GM18502 (cell line): Measurements from ENCODE around the gene SDR39U1.
"Not testable (repeated sequence)": the region's sequence is repeated elsewhere in the genome, so short reads cannot be mapped to it uniquely, and the experiment has no call there.

Experiments used
- ATAC-seq: cut with Tn5 transposase; IDR thresholded peaks from one replicate; pipeline ENCODE4 v1.9.1; 2021; ENCODE audit warnings: mild to moderate bottlenecking; ENCODE audit not compliant: unreplicated experiment, poor library complexity

SDR39U1 gene, protein sequence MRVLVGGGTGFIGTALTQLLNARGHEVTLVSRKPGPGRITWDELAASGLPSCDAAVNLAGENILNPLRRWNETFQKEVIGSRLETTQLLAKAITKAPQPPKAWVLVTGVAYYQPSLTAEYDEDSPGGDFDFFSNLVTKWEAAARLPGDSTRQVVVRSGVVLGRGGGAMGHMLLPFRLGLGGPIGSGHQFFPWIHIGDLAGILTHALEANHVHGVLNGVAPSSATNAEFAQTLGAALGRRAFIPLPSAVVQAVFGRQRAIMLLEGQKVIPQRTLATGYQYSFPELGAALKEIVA

GRCh38 chr14:24442240-24443052 is at the start of gene SDR39U1:
TSS of gene SDR39U1 (minus strand) at chr14:24442776. CDS start at chr14:24442769, 7 bp downstream.
- peak; percentile 90 for ATAC-seq

DNA sequence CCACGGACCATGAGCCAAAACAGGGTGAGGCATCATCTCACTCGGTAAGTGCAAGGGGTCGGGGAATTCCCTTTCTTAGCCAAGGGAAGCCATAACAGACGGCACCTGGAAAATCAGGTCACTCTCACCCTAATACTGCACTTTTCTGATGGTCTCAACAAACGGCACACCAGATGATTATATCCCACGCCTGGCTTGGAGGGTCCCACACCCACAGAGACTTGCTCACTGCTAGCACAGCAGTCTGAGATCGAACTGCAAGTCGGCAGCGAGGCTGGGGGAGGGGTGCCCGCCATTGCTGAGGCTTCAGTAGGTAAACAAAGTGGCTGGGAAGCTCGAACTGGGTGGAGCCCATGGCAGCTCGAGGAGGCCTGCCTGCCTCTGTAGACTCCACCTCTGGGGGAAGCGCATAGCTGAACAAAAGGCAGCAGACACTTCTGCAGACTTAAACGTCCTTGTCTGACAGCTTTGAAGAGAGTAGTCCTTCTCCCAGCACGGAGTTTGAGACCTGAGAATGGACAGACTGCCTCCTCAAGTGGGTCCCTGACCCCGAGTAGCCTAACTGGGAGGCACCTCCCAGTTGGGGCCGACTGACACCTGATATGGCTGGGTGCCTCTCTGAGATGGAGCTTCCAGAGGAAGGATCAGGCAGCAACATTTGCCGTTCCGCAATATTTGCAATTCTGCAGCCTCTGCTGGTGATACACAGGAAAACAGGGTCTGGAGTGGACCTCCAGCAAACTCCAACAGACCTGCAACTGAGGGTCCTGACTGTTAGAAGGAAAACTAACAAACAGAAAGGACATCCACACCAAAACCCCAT is 49.2 kb upstream of the SDR39U1 start:
- ATAC-seq = not testable (repeated sequence)

DNA sequence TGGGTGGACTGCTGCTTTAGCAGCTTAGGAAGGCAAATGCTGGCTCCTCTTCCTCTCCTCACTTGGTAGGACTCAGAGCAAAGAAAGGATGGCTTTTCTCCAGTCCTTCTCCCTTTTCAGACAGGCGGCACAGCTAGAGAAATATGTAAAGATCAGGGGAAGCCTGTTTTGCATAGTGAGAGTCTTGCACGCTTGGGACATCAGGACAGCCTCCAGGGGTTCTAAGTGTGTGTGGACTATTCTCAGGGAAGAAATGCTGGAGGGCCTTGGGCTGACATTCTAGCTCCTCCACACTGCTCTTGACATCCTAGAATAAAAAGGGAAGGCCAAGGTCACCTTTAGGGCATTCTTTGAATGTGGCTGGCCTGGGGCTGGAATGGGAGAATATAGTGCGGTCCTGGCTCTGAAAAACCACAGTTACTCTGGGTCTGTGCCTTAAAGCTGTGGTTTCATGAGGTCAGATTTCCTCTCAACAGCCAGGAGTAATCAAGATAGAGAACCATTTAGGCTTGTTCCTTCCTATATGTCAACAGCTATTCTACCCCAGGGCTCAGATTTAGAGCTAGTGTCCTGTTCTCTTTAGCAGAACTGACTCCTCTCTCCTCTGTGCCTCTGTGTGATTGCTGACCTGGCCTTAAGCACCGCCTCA is 41.2 kb upstream of the SDR39U1 start:
- no peak for ATAC-seq

GRCh38 chr14:24482699-24483303 is 40.2 kb upstream of the SDR39U1 start:
- not testable (repeated sequence) for ATAC-seq

DNA sequence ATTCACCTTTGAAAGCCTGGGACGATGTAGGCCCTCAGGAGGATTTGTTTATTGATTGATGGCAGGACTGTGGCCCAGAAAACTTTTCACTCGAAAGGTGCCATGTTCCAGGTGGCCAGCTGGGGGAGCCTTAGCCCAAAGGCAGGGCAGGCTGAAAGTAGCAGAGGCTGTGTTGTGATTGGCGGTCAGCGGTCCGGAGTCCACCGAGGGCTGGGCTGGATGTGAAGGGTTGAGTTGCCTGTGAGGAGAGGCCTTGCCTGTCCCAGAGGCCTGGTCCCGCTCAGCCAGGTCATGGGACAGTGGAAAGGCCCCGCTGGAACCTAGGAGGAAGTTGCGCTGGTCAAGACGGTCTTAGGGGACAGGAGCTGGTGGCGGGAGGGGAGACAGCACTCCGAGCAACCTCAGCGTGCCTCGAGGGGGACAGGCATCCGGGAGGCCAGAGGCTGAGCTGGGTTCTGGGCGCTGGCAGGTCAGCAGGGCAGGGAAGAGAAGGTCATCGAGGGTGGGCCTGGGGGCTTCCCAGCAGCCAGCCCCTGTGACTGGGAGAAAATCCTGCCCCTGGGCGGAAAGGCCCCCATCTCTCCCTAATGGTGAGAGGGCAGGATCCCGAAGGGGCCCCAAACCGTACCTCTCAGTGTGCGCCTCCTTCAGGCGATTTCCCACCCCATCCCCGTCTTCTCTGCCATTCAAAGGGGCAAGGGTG is 39.2 kb upstream of the SDR39U1 start:
- peak; percentile 87 for ATAC-seq

GRCh38 chr14:24479999-24480398 is 37.4 kb upstream of the SDR39U1 start:
- not testable (repeated sequence) for ATAC-seq

- ATAC-seq = no peak
These were observed 32.7 kb upstream of the SDR39U1 start for GRCh38 chr14:24475261-24475660.

DNA sequence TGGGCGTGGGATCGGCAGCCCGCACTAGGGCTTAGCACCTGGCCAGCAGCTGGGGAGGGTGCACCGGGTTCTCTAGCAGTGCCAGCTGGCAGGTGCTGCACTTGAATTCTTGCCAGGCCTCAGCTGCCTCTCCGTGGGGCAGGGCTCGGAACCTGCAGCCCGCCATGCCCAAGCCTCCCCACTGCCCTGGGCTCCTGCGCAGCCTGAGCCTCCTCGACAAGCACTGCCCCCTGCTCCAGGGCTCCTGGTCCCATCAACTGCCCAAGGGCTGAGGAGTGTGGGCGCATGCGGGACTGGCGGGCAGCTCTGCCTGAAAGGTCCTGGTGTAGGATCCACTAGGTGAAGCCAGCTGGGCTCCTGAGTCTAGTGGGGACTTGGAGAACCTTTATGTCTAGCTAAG is 30.6 kb upstream of the SDR39U1 start:
- no peak for ATAC-seq

GRCh38 chr14:24470450-24470849 is 27.9 kb upstream of the SDR39U1 start:
- not testable (repeated sequence) for ATAC-seq

GRCh38 chr14:24465805-24466204 is 23.2 kb upstream of the SDR39U1 start:
- no peak for ATAC-seq

DNA sequence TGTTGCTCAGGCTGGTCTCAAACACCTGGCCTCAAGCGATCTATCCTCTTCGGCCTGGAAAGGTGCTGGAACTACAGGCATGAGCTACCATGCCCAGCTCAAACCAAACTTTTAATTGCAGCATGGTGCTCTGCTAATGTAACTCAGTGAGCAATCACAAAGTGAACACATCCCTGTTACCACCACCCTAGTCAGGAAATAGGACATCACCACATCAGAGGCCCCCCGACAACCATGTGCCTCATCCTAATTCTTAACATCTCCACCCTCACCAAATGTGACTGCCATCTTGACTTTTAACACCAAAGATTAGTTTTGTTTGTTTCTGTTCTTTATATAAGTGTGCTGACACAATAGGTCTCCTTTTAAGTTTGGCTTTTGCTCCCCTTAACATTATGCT is 22.8 kb upstream of the SDR39U1 start:
- no peak for ATAC-seq

GRCh38 chr14:24463884-24464785 is 21.6 kb upstream of the SDR39U1 start:
- no peak for ATAC-seq

DNA sequence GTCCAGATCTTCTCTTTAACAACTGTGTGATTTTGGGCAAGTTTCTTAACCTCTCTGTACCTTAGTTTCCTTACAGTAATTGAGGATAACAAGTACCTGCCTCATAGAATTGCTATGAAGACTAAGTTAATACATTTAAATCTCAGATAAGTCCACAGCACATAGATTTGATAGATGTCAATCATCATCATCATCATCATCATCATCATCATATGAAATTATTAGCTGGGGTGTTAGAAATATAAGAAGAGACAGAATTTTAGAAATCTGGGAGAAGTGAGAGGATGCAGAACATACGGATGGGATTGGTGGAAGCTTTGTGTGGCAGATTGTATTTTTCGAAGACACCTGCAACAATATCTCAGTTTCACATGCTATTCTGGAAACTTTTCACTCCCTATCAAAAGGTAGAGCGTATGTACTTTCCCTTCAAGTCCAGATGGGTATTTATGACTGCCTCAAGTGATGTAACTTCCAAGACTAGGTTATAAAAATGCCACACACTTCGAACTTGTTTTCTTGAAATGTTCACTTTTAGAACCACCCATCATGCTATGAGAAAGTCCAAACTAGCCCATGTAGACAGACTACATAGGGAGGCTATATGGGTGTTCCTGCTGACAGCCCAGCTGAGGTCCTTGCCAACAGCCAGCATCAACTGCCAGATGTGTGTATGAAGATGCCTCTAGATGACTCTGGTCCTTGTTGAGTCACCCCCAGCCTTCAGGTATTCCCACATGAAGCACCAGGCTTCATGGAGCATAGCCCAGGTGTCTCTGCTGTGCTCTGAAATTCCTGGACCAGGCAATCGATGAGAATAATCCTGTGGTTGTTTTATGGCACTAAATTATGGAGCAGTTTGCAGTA is 20.7 kb upstream of the SDR39U1 start:
- ATAC-seq = no peak

- no peak for ATAC-seq
These were observed 18.8 kb upstream of the SDR39U1 start for GRCh38 chr14:24461336-24461735.

DNA sequence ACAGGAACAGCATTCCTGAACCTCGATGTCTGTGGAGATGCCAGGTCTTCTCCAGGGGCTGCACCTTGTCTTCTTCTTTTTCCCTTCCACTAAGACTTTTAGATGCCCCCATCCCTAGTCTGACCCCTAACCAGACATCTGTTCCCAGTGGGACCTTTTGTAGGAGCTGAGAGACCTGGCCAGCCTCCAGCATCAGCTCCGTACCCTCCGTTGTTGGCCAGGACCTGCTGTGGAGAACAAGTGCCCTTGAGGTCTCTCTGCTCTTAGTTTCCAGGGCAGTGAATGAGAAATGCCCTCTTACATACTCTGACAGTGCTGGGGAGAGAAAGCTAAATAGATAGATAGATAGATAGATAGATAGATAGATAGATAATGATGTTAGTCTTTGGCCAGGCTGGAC is 16.8 kb upstream of the SDR39U1 start:
- ATAC-seq = no peak

- ATAC-seq = no peak
These were observed 16.2 kb upstream of the SDR39U1 start for GRCh38 chr14:24458736-24459135.

GRCh38 chr14:24456980-24457379 is 14.4 kb upstream of the SDR39U1 start:
- no peak for ATAC-seq
